T-cell (primary cell): ENCODE results near the gene C4B. TPM values are rescaled to one million over a fixed set of nuclear protein-coding genes. Genes with fewer than 3 reads are reported as not detected.
"Not testable (repeated sequence)": the region's sequence is repeated elsewhere in the genome, so short reads cannot be mapped to it uniquely, and the experiment has no call there.

ENCODE experiments used
- ATAC-seq, 4 experiments: fragments of 200-7000 bp in 3 of 4; fragments of 150-1000 bp in 1 of 4; cut with Tn5 transposase; replicated peaks in 1 of 4; 1 replicate in 3 of 4; 2 replicates in 1 of 4; pipeline ENCODE4 v1.10.0; 2021; ENCODE audit warnings: moderate library complexity in 3 of 4, mild to moderate bottlenecking in 2 of 4, moderate number of reproducible peaks in 1 of 4
- CTCF ChIA-PET, 2 donors: fragments of 300-600 bp; sonication (Branson Sonifier 250); formaldehyde crosslinking; loops; one replicate each; lab custom pipeline; 2022; ENCODE audit warnings: antibody characterized with exemption in 2 of 2; lab: Charles Lee
- POLR2A ChIA-PET, 2 donors: fragments of 300-600 bp; sonication (Branson Sonifier 250); formaldehyde crosslinking; loops; one replicate each; lab custom pipeline; 2022; ENCODE audit warnings: antibody characterized with exemption in 2 of 2; lab: Charles Lee
- DNase-seq, 35 experiments: peaks; one replicate each; pipeline versions ENCODE4 v3.0.0 to v3.0.0-alpha.2; 2013 to 2023
- H3K27ac ChIP-seq: one replicate; pipeline ENCODE4 v1.5.1; 2013; ENCODE audit warnings: low read length
- H3K27me3 ChIP-seq, 2 experiments: replicated peaks in 1 of 2; 1 replicate in 1 of 2; 2 replicates in 1 of 2; pipeline versions ENCODE4 v1.6.1 to v1.7.0; 2013; ENCODE audit warnings: low read length in 1 of 2, mixed read lengths in 1 of 2; ENCODE audit not compliant: control insufficient read depth in 2 of 2, insufficient read depth in 2 of 2; ENCODE audit errors: extremely low read depth in 1 of 2
- H3K36me3 ChIP-seq, 2 donors: 1 replicate in 1 of 2; 2 replicates in 1 of 2; pipeline versions ENCODE4 v1.6.1 to v1.7.0; 2013; ENCODE audit warnings: low read length in 1 of 2; ENCODE audit not compliant: control insufficient read depth in 2 of 2, insufficient read depth in 1 of 2; ENCODE audit errors: extremely low read depth in 1 of 2
- H3K4me1 ChIP-seq, 2 experiments: 1 replicate in 1 of 2; 2 replicates in 1 of 2; pipeline versions ENCODE4 v1.6.1 to v1.7.0; 2013; ENCODE audit warnings: low read length in 2 of 2, mixed read lengths in 1 of 2; ENCODE audit not compliant: insufficient read depth in 2 of 2, control insufficient read depth in 1 of 2; ENCODE audit errors: extremely low read depth in 1 of 2
- H3K4me3 ChIP-seq, 2 donors: 1 replicate in 1 of 2; 2 replicates in 1 of 2; pipeline versions ENCODE4 v1.5.1 to v1.7.0; 2013; ENCODE audit warnings: mild to moderate bottlenecking in 2 of 2, low read length in 1 of 2, moderate library complexity in 1 of 2; ENCODE audit not compliant: control insufficient read depth in 1 of 2; ENCODE audit errors: extremely low read depth in 1 of 2
- H3K9me3 ChIP-seq: 2 replicates; pipeline ENCODE4 v1.7.0; 2013
- H3K27ac Mint-ChIP-seq, 2 donors: one replicate each; pipeline ENCODE4 v1.8.0; 2020 to 2021; ENCODE audit warnings: mild to moderate bottlenecking in 2 of 2, mixed read lengths in 2 of 2
- H3K27me3 Mint-ChIP-seq, 2 donors: one replicate each; pipeline ENCODE4 v1.8.0; 2021 to 2022; ENCODE audit warnings: mixed read lengths in 2 of 2
- H3K36me3 Mint-ChIP-seq: one replicate; pipeline ENCODE4 v1.8.0; 2021; ENCODE audit warnings: mixed read lengths
- H3K4me1 Mint-ChIP-seq, 3 donors: one replicate each; pipeline ENCODE4 v1.8.0; 2020 to 2022; ENCODE audit warnings: mixed read lengths in 3 of 3, mild to moderate bottlenecking in 1 of 3
- H3K4me3 Mint-ChIP-seq, 3 donors: one replicate each; pipeline ENCODE4 v1.8.0; 2020 to 2022; ENCODE audit warnings: mild to moderate bottlenecking in 3 of 3, mixed read lengths in 3 of 3, moderate library complexity in 3 of 3
- H3K9me3 Mint-ChIP-seq, 3 donors: one replicate each; pipeline ENCODE4 v1.8.0; 2020 to 2022; ENCODE audit warnings: mixed read lengths in 3 of 3
- WGBS: methylation state at CpG from one replicate; pipeline ENCODE4 v1.1.5; 2013; ENCODE audit warnings: missing lambda C conversion rate; ENCODE audit not compliant: insufficient coverage; 5-methylcytosine and 5-hydroxymethylcytosine counted together
- total RNA-seq, 35 experiments: library from RNA in 6 of 35; stranded (reverse) in 6 of 35; fragments of 120-200 nt in 1 of 35; gene quantifications; one replicate each; pipeline versions ENCODE4 v1.2.1 to v1.2.4 and lab custom pipeline; 2013 to 2026

The C4B gene
- total RNA-seq, 5 donors from 2014 or later (not counting 1 experiment from before 2014, with no cell fraction given) = 5.5 to 8.4 (median 7.5) TPM

GRCh38 chr6:31971993-31972708 is 42.4 kb upstream of the C4B start, which contains the start of gene DXO:
TSS of gene DXO (minus strand) at chr6:31972138. CDS start at chr6:31971675, 463 bp downstream.
- peak within 1 kb of the TSS; percentile 99 for H3K27ac ChIP-seq
- Mint-ChIP-seq H3K27me3 (no peaks in the 10 kb centered on the region), H3K9me3 (no peaks in the 10 kb centered on the region), H3K4me1 (peaks cover 39 to 49% (median 46%) of the 10 kb centered on the region in 3 donors), H3K36me3 (peaks cover 15% of the 10 kb centered on the region), H3K27ac (peak within 1 kb of the TSS; percentile 100), H3K4me3 (peak within 1 kb of the TSS; percentile 92 to 98 (median 97))
- H3K36me3 ChIP-seq = peaks cover 20 to 27% of the 10 kb centered on the region in 2 donors
- peaks cover 12 to 26% of the 10 kb centered on the region in 2 experiments for H3K4me1 ChIP-seq
- H3K4me3 ChIP-seq = peak within 1 kb of the TSS; percentile 83 to 95
- CTCF ChIA-PET = interaction anchor here in 1 of 2 donors (0.6 to 1.3 kb wide), 6 partner anchors 13 to 1080 kb away, joined by 3 to 5 read pairs (median 4); partner anchors contain the start of genes NELFE and SKIC2
- POLR2A ChIA-PET = interaction anchor here (0.5 to 2.5 kb wide), 9 partner anchors 12 to 1482 kb away, joined by 3 to 23 read pairs (median 5); partner anchors contain the start of genes SKIC2 (in 2 of the 2), ATF6B (in 1 of the 2) and NELFE (in 1 of the 2)
- DNase-seq = peak; percentile 91 to 100 (median 99)
- ATAC-seq = peak; percentile 90 to 94 (median 91)
- no peaks in the 10 kb centered on the region for H3K27me3 ChIP-seq
- under 1% methylated on average over 59 of the region's 62 CpGs for WGBS
- no peaks in the 10 kb centered on the region for H3K9me3 ChIP-seq

GRCh38 chr6:31972709-31973350 is 41.8 kb upstream of the C4B start:
- peaks cover 12 to 28% of the 10 kb centered on the region in 2 experiments for H3K4me1 ChIP-seq
- peaks cover 39 to 49% (median 46%) of the 10 kb centered on the region in 3 donors for H3K4me1 Mint-ChIP-seq
- no peaks in the 10 kb centered on the region for H3K27me3 Mint-ChIP-seq
- H3K36me3 Mint-ChIP-seq = peaks cover 9% of the 10 kb centered on the region
- no peaks in the 10 kb centered on the region for H3K9me3 ChIP-seq
- no peaks in the 10 kb centered on the region for H3K9me3 Mint-ChIP-seq
- H3K4me3 Mint-ChIP-seq = peak overlapping the region; percentile 92 to 98 (median 97)
- ATAC-seq (no peak), DNase-seq (peak in 1 of 35 experiments; percentile 22)
- WGBS = 10% methylated on average over 18 of the region's 19 CpGs
- peak overlapping the region; percentile 100 for H3K27ac Mint-ChIP-seq
- peak overlapping the region; percentile 99 for H3K27ac ChIP-seq
- peaks cover 14 to 20% of the 10 kb centered on the region in 2 donors for H3K36me3 ChIP-seq
- no peaks in the 10 kb centered on the region for H3K27me3 ChIP-seq
- ChIA-PET POLR2A (interaction anchor here (0.5 to 2.5 kb wide), 3 partner anchors 13 to 1179 kb away, joined by 3 to 6 read pairs (median 4); partner anchors contain the start of gene SKIC2 (in 1 of the 2)), CTCF (interaction anchor here in 1 of 2 donors (0.5 to 1.1 kb wide), 3 partner anchors 14 to 247 kb away, joined by 3 to 5 read pairs (median 3); partner anchors contain the start of genes NELFE and SKIC2)
- peak overlapping the region; percentile 83 to 95 for H3K4me3 ChIP-seq

DNA sequence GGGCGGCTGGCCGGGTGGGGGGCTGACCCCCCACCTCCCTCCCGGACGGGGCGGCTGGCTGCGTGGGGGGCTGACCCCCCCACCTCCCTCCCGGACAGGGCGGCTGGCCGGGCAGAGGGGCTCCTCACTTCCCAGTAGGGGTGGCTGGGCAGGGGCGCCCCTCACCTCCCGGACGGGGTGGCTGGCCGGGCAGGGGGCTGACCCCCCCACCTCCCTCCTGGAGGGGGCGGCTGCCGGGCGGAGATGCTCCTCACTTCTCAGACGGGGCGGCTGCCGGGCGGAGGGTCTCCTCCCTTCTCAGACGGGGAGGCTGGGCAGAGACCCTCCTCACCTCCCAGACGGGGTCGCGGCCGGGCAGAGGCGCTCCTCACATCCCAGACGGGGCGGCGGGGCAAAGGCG is 38.5 kb upstream of the C4B start:
- DNase-seq, H3K27me3 ChIP-seq, H3K27ac Mint-ChIP-seq, H3K36me3 Mint-ChIP-seq, ATAC-seq, H3K9me3 Mint-ChIP-seq, H3K36me3 ChIP-seq, H3K4me3 ChIP-seq, H3K27ac ChIP-seq, H3K4me3 Mint-ChIP-seq, POLR2A ChIA-PET, H3K27me3 Mint-ChIP-seq, CTCF ChIA-PET, H3K9me3 ChIP-seq: not testable (repeated sequence)
- no CpG with 5 or more reads among the region's 30 CpGs for WGBS
- peaks cover 25 to 36% of the 10 kb centered on the region in 2 experiments for H3K4me1 ChIP-seq
- peaks cover 35 to 48% (median 43%) of the 10 kb centered on the region in 3 donors for H3K4me1 Mint-ChIP-seq

DNA sequence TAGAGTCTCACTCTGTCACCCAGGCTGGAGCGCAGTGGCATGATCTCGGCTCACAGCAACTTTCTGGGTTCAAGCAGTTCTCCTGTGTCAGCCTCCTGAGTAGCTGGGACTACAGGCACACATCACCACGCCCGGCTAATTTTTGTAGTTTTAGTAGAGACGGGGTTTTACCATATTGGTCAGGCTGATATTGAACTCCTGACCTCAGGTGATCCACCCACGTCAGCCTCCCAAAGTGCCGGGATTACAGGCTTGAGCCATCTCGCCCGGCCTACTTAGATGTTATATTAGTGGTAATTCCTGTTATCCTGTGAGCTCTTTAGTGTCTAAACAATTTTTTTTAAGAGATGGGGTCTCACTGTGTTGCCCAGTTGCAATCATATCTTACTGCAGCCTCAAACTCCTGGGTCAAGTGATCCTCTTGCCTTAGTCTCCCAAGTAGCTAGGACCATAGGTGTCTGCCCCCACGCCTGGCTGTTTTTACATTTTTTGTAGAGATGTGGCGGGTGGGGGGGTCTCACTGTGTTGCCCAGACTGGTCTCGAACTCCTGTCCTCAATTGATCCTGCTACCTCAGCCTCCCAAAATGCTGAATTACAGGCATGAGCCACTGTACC is 36.7 kb upstream of the C4B start:
- WGBS = 97% methylated on average over 4 of the region's 12 CpGs
- ChIA-PET POLR2A (no interaction called here), CTCF (no interaction called here)
- Histone ChIP-seq H3K27ac (peak overlapping the region; percentile 41), H3K27me3 (no peaks in the 10 kb centered on the region), H3K4me1 (peaks cover 18 to 24% of the 10 kb centered on the region in 2 experiments), H3K9me3 (no peaks in the 10 kb centered on the region), H3K4me3 (no peak overlapping the region), H3K36me3 (peaks cover 0 to 8% of the 10 kb centered on the region in 2 donors)
- H3K4me1 Mint-ChIP-seq = peaks cover 23 to 31% (median 26%) of the 10 kb centered on the region in 3 donors
- no peaks in the 10 kb centered on the region for H3K9me3 Mint-ChIP-seq
- H3K27ac Mint-ChIP-seq = no peak overlapping the region
- peaks cover 8% of the 10 kb centered on the region for H3K36me3 Mint-ChIP-seq
- ATAC-seq = no peak
- no peak overlapping the region for H3K4me3 Mint-ChIP-seq
- no peaks in the 10 kb centered on the region for H3K27me3 Mint-ChIP-seq
- no peak for DNase-seq

DNA sequence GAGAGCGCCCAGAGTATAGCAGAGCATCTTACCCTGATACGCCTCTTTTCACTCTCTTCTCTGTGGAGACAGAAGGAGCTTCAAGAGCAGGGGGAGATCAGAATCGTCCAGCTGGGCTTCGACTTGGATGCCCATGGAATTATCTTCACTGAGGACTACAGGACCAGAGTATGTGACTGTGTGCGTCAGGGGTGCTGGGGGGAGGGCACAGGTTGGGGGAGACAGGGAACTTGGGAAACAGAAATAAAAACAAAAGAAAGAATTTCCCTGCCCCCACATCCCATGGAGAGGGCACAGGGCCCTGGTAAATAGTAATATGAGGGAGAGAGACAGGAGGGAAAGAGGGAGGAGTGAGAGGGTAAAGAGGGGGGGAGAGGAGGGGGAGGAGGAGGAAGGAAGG is 35.8 kb upstream of the C4B start:
- Histone ChIP-seq H3K4me1 (peaks cover 13 to 20% of the 10 kb centered on the region in 2 experiments), H3K9me3 (no peaks in the 10 kb centered on the region), H3K27me3 (no peaks in the 10 kb centered on the region), H3K4me3 (no peak overlapping the region), H3K36me3 (peaks cover 0 to 8% of the 10 kb centered on the region in 2 donors), H3K27ac (peak overlapping the region; percentile 41)
- H3K36me3 Mint-ChIP-seq = peaks cover 8% of the 10 kb centered on the region
- ChIA-PET CTCF (no interaction called here), POLR2A (no interaction called here)
- H3K4me1 Mint-ChIP-seq = peaks cover 17 to 21% (median 17%) of the 10 kb centered on the region in 3 donors
- peak overlapping the region in 1 of 3 donors; percentile 51 for H3K4me3 Mint-ChIP-seq
- no peaks in the 10 kb centered on the region for H3K27me3 Mint-ChIP-seq
- peak in 1 of 35 experiments; percentile 3 for DNase-seq
- H3K9me3 Mint-ChIP-seq = no peaks in the 10 kb centered on the region
- H3K27ac Mint-ChIP-seq = peak overlapping the region in 1 of 2 donors; percentile 84
- no CpG with 5 or more reads among the region's 5 CpGs for WGBS
- ATAC-seq = peak in 1 of 4 experiments; percentile 16
